HG02759 (cell line): ENCODE results near the gene MUC15.
A peak's percentile ranks its signal among the peaks of the same experiment; 100 is the strongest.
"Not testable (repeated sequence)": the region's sequence is repeated elsewhere in the genome, so short reads cannot be mapped to it uniquely, and the experiment has no call there.

Source experiments
- ATAC-seq: cut with Tn5 transposase; IDR thresholded peaks from one replicate; pipeline ENCODE4 v1.9.1; 2021; ENCODE audit warnings: mild to moderate bottlenecking, moderate library complexity; ENCODE audit not compliant: unreplicated experiment

Gene MUC15, protein sequence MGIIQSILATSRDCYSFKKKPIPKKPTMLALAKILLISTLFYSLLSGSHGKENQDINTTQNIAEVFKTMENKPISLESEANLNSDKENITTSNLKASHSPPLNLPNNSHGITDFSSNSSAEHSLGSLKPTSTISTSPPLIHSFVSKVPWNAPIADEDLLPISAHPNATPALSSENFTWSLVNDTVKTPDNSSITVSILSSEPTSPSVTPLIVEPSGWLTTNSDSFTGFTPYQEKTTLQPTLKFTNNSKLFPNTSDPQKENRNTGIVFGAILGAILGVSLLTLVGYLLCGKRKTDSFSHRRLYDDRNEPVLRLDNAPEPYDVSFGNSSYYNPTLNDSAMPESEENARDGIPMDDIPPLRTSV

GRCh38 chr11:26571861-26572654 is at the start of gene MUC15:
Gene MUC15, minus strand, starts transcription at chr11:26572263. Its CDS starts 5,169 bp downstream, at chr11:26567094.
- no peak for ATAC-seq

GRCh38 chr11:26621132-26621531 is 49.1 kb upstream of the MUC15 start:
- no peak for ATAC-seq

- no peak for ATAC-seq
Observed at GRCh38 chr11:26620282-26621045, 48.4 kb upstream of the MUC15 start.

GRCh38 chr11:26618441-26618840 is 46.4 kb upstream of the MUC15 start:
- no peak for ATAC-seq

DNA sequence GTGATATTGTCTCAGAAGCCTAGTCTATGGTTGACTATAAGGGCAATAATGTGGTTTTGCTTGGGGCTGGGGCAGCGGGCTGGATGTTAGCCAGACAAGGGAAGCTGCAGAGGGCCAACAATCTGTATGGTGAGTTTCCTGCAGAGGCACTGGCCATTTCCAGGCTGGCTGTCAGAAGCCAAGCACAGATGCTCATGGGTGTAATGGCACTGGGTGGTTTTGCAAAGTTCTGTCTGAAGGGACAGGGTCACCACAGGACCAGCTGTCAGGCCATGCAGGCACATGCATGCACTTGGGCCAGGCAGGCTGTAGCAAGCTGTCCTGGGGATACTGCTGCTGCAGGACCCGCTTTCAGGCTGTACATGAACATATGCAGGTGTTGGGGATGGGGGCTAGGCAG is 41.7 kb upstream of the MUC15 start:
- ATAC-seq: no peak

DNA sequence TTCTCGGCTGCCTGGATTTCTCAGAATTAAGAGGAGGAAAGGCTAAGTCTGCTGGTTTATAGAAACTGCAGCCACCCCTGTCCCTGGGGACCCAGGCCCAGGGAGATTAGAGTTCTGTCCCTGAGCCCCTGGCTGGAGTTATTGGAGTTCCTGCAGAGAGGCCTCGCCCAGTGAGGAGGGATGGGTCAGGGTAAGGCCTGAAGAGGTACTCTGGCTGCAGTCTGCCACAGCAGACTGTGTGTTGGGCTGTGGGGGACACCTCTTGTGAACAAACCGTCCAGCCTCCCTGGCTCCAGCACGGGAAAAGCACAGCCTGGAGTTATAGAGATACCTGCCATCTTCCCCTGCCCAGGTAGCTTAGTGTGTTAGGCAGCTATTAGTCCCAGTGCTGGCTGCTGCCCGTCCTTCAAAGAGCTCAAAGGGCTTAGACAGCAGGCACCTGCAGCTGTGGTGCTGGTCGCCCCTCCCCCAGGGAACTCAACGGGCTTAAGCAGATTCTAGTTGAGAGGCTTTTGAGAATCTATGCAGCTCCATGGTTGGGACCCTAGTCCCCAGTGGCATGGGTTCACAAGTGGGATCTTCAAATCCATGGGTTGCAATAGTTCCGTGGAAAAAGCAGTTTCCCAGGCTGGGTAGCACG is 36.6 kb upstream of the MUC15 start:
- ATAC-seq: peak; percentile 37

- peak; percentile 69 for ATAC-seq
Observed at GRCh38 chr11:26607725-26608506, 35.9 kb upstream of the MUC15 start.

GRCh38 chr11:26599876-26600434 is 27.9 kb upstream of the MUC15 start:
- ATAC-seq: no peak

GRCh38 chr11:26599425-26599824 is 27.4 kb upstream of the MUC15 start:
- ATAC-seq: no peak

DNA sequence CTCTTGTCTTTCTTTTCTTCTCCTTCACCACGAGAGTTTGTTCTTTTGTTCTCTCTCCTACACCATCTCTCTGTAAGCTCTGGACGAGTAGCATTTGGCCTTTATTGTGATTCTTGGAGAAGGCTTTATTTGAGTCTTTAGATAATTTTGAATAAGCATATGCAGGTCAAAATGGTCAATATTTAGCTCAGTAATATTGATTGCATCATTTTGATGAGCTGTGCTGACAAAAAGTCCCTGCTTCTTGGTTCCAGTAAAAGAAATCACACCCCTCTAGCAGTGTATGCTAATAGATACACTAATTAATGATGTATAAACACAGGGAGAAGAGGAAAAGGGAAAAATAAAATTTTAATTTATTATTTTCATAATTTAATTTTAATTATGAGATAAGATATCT is 25.8 kb upstream of the MUC15 start:
- ATAC-seq: no peak

GRCh38 chr11:26597049-26597689 is 25.1 kb upstream of the MUC15 start:
- ATAC-seq: not testable (repeated sequence)

GRCh38 chr11:26595207-26595865 is 23.3 kb upstream of the MUC15 start:
- not testable (repeated sequence) for ATAC-seq

- no peak for ATAC-seq
Observed at GRCh38 chr11:26593691-26594090, 21.6 kb upstream of the MUC15 start.

GRCh38 chr11:26587073-26587472 is 15.0 kb upstream of the MUC15 start:
- no peak for ATAC-seq

DNA sequence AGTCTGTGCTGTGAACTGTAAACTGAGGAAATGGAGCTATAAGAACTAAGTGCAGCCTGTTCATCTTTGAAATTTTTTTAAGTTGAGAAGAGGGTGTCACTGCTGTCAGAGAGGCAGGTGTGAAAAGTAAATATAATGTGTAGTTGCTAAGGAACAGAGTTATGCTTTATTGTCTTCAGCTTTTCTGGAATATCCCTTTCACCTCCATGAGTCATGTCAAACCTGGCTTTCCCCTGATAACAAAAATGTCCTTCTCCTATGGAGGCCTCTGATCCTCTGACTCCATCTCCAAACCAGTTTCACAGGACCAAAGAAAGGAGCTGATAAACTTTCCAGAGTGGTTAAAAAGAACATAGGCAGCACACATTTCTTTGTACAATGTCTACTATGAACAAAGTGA is 12.8 kb upstream of the MUC15 start:
- no peak for ATAC-seq

GRCh38 chr11:26583550-26583949 is 11.5 kb upstream of the MUC15 start:
- no peak for ATAC-seq

GRCh38 chr11:26580929-26581328 is 8.9 kb upstream of the MUC15 start:
- no peak for ATAC-seq

DNA sequence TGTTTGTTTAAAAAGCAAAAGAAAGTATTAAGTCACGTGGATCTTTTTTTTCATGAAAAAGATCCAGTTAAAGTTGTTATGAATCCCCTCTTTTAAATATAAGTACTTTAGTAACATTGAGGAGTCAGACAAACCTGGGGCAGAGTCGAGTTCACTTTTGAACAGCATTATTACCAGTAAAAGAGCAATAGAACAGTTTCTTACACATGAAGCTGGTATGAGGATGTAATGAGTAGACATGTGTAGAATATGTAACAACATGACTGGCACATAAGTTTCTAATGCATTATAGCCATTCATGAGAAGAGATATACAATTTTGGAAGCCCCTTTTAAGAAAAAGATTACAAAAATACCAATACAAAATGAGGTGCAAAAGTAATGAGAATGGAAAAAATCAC is 7.6 kb upstream of the MUC15 start:
- no peak for ATAC-seq
